ENCODE results near the gene CFAP54. TPM values are rescaled to one million over a fixed set of nuclear protein-coding genes. Genes with fewer than 3 reads are reported as not detected.

The CFAP54 gene
- total RNA-seq, 1 donor from 2014 or later, result 1.1 TPM

- H4K20me1 ChIP-seq (ENCODE audit: insufficient read depth, low read length), result no peaks in the 10 kb centered on the region
- H3K36me3 ChIP-seq (ENCODE audit: insufficient read depth, low read length), result no peaks in the 10 kb centered on the region
- H3K4me3 ChIP-seq (ENCODE audit: insufficient read depth, low read depth, low read length), result no peak overlapping the region
- no peak overlapping the region for H3K4me2 ChIP-seq (ENCODE audit: low read length)
- no peak overlapping the region for H2AFZ ChIP-seq (ENCODE audit: low read depth, low read length)
- H3K9ac ChIP-seq (ENCODE audit: low read length), result no peak overlapping the region
- H3K9me3 Mint-ChIP-seq (ENCODE audit: unreplicated experiment), result no peaks in the 10 kb centered on the region
- no peaks in the 10 kb centered on the region for H3K4me1 ChIP-seq (ENCODE audit: insufficient read depth, low read length)
- DNase-seq (ENCODE audit: low read depth) (no peak), FAIRE-seq (no peak)
- no peak overlapping the region for H3K27ac ChIP-seq (ENCODE audit: low read depth, low read length)
- H3K27me3 ChIP-seq (ENCODE audit: insufficient read depth, low read length), result no peaks in the 10 kb centered on the region
- H3K36me3 Mint-ChIP-seq (ENCODE audit: low read depth, unreplicated experiment), result no peaks in the 10 kb centered on the region
- no peaks in the 10 kb centered on the region for H3K79me2 ChIP-seq (ENCODE audit: insufficient read depth, low read length)
- no peaks in the 10 kb centered on the region for H3K4me1 Mint-ChIP-seq (ENCODE audit: low read depth, unreplicated experiment)
- H3K27ac Mint-ChIP-seq (ENCODE audit: unreplicated experiment), result no peak overlapping the region
- H3K9me3 ChIP-seq (ENCODE audit: insufficient read depth, low read depth, low read length), result no peaks in the 10 kb centered on the region
- no peak overlapping the region for H3K4me3 Mint-ChIP-seq (ENCODE audit: unreplicated experiment)
- no peaks in the 10 kb centered on the region for H3K27me3 Mint-ChIP-seq (ENCODE audit: low read depth, unreplicated experiment)
- no peak for TF ChIP-seq EZH2 (IDR thresholded peaks at IDR 0.05; ENCODE audit: insufficient read depth, low read length)
- no peak for TF ChIP-seq CTCF (IDR thresholded peaks at IDR 0.05; ENCODE audit: insufficient read depth, low read depth, low read length)
These were observed 59.0 kb downstream of the CFAP54 start for GRCh38 chr12:96548384-96548783.

GRCh38 chr12:96549341-96549740, 60.0 kb downstream of the CFAP54 start:
- no peaks in the 10 kb centered on the region for H3K4me1 Mint-ChIP-seq (ENCODE audit: low read depth, unreplicated experiment)
- TF ChIP-seq CTCF (IDR thresholded peaks at IDR 0.05; ENCODE audit: insufficient read depth, low read depth, low read length), result no peak
- Histone ChIP-seq H2AFZ (ENCODE audit: low read depth, low read length) (no peak overlapping the region), H3K9ac (ENCODE audit: low read length) (no peak overlapping the region), H3K36me3 (ENCODE audit: insufficient read depth, low read length) (no peaks in the 10 kb centered on the region), H3K4me1 (ENCODE audit: insufficient read depth, low read length) (no peaks in the 10 kb centered on the region), H3K4me3 (ENCODE audit: insufficient read depth, low read depth, low read length) (no peak overlapping the region), H3K4me2 (ENCODE audit: low read length) (no peak overlapping the region), H3K27ac (ENCODE audit: low read depth, low read length) (no peak overlapping the region), H3K9me3 (ENCODE audit: insufficient read depth, low read depth, low read length) (no peaks in the 10 kb centered on the region), H3K27me3 (ENCODE audit: insufficient read depth, low read length) (no peaks in the 10 kb centered on the region), H4K20me1 (ENCODE audit: insufficient read depth, low read length) (no peaks in the 10 kb centered on the region), H3K79me2 (ENCODE audit: insufficient read depth, low read length) (no peaks in the 10 kb centered on the region)
- no peak overlapping the region for H3K27ac Mint-ChIP-seq (ENCODE audit: unreplicated experiment)
- DNase-seq (ENCODE audit: low read depth) (no peak), FAIRE-seq (no peak)
- H3K4me3 Mint-ChIP-seq (ENCODE audit: unreplicated experiment), result no peak overlapping the region
- H3K27me3 Mint-ChIP-seq (ENCODE audit: low read depth, unreplicated experiment), result no peaks in the 10 kb centered on the region
- no peaks in the 10 kb centered on the region for H3K9me3 Mint-ChIP-seq (ENCODE audit: unreplicated experiment)
- H3K36me3 Mint-ChIP-seq (ENCODE audit: low read depth, unreplicated experiment), result no peaks in the 10 kb centered on the region

- H3K4me1 Mint-ChIP-seq (ENCODE audit: low read depth, unreplicated experiment), result peaks cover 2% of the 10 kb centered on the region
- no peak overlapping the region for H3K4me3 Mint-ChIP-seq (ENCODE audit: unreplicated experiment)
- no peak overlapping the region for H2AFZ ChIP-seq (ENCODE audit: low read depth, low read length)
- no peaks in the 10 kb centered on the region for H3K36me3 Mint-ChIP-seq (ENCODE audit: low read depth, unreplicated experiment)
- no peaks in the 10 kb centered on the region for H3K27me3 ChIP-seq (ENCODE audit: insufficient read depth, low read length)
- H3K4me2 ChIP-seq (ENCODE audit: low read length), result no peak overlapping the region
- no peaks in the 10 kb centered on the region for H3K36me3 ChIP-seq (ENCODE audit: insufficient read depth, low read length)
- H3K27ac Mint-ChIP-seq (ENCODE audit: unreplicated experiment), result no peak overlapping the region
- FAIRE-seq (no peak), DNase-seq (ENCODE audit: low read depth) (no peak)
- no peaks in the 10 kb centered on the region for H3K9me3 ChIP-seq (ENCODE audit: insufficient read depth, low read depth, low read length)
- no peak overlapping the region for H3K27ac ChIP-seq (ENCODE audit: low read depth, low read length)
- TF ChIP-seq CTCF (IDR thresholded peaks at IDR 0.05; ENCODE audit: insufficient read depth, low read depth, low read length), result no peak
- no peak for TF ChIP-seq EZH2 (IDR thresholded peaks at IDR 0.05; ENCODE audit: insufficient read depth, low read length)
- H4K20me1 ChIP-seq (ENCODE audit: insufficient read depth, low read length), result no peaks in the 10 kb centered on the region
- no peak overlapping the region for H3K4me3 ChIP-seq (ENCODE audit: insufficient read depth, low read depth, low read length)
- H3K4me1 ChIP-seq (ENCODE audit: insufficient read depth, low read length), result no peaks in the 10 kb centered on the region
- H3K9me3 Mint-ChIP-seq (ENCODE audit: unreplicated experiment), result no peaks in the 10 kb centered on the region
- H3K27me3 Mint-ChIP-seq (ENCODE audit: low read depth, unreplicated experiment), result no peaks in the 10 kb centered on the region
- no peak overlapping the region for H3K9ac ChIP-seq (ENCODE audit: low read length)
- no peaks in the 10 kb centered on the region for H3K79me2 ChIP-seq (ENCODE audit: insufficient read depth, low read length)
These were observed 81.2 kb downstream of the CFAP54 start for GRCh38 chr12:96570579-96570978.
